Left lung (tissue), 10 donors: Measurements from ENCODE around the gene MED29. TPM values are rescaled to one million over a fixed set of nuclear protein-coding genes. Genes with fewer than 3 reads are reported as not detected.

Source experiments
- ATAC-seq: fragments of 200-7000 bp; cut with Tn5 transposase; one replicate; pipeline ENCODE4 v1.9.1; 2020; ENCODE audit warnings: moderate library complexity
- DNase-seq, 4 donors: peaks; one replicate each; pipeline ENCODE4 v3.0.0-alpha.2; 2013 to 2020
- H3K27ac ChIP-seq, 2 donors: fragments of 200-600 bp; sonication (generic) in 1 of 2; one replicate each; pipeline versions ENCODE4 v1.5.0 to v1.8.0; 2020 to 2021
- H3K27me3 ChIP-seq, 2 donors: fragments of 200-600 bp; sonication (generic) in 1 of 2; one replicate each; pipeline versions ENCODE4 v1.5.0 to v1.8.0; 2020 to 2021
- H3K36me3 ChIP-seq, 2 donors: fragments of 200-600 bp; sonication (generic) in 1 of 2; one replicate each; pipeline versions ENCODE4 v1.5.0 to v1.8.0; 2020 to 2021
- H3K4me1 ChIP-seq, 2 donors: fragments of 200-600 bp; one replicate each; pipeline ENCODE4 v1.8.0; 2021
- H3K4me3 ChIP-seq, 2 donors: fragments of 200-600 bp; sonication (generic) in 1 of 2; one replicate each; pipeline versions ENCODE4 v1.5.0 to v1.8.0; 2020 to 2021; ENCODE audit warnings: mild to moderate bottlenecking in 1 of 2
- H3K9me3 ChIP-seq, 2 donors: fragments of 200-600 bp; sonication (generic) in 1 of 2; one replicate each; pipeline versions ENCODE4 v1.5.0 to v1.8.0; 2020 to 2021
- intact Hi-C, 2 donors: fragments of 100-400 bp; cut with DNase I; formaldehyde crosslinking; loops; one replicate each; pipeline versions ENCODE4 v1.11.2 to v1.14.2; 2022
- polyA plus RNA-seq, 6 donors: library from polyadenylated mRNA; unstranded; fragments of 120-200 nt; gene quantifications; one replicate each; pipeline ENCODE4 v1.2.1, GENCODE V29; 2013; ENCODE audit not compliant: insufficient read length in 6 of 6
- total RNA-seq, 2 donors: library from RNA; stranded (reverse); fragmentation: NEBNext Ultra II Directional; extraction: Animal tissue kit (Norgen Biotek cat#: 25700); gene quantifications; one replicate each; pipeline ENCODE4 v1.2.1, GENCODE V29; 2021
- TF ChIP-seq, protein P1 (sequence below), 2 donors: fragments of 200-600 bp; sonication (generic) in 1 of 2; IDR thresholded peaks; one replicate each; pipeline versions ENCODE4 v1.5.0 to v1.8.0; 2021; ENCODE audit warnings: antibody characterized with exemption in 2 of 2
- donor health status: DM: no; HTN: yes; CAD: no.
- donor health status: DM: no; HTN: no; CAD: no.

Gene MED29
- total and polyA plus RNA-seq, 8 donors, result 28.7 to 43.4 (median 33.5) TPM

GRCh38 chr19:39430675-39431593 lies 39.8 kb downstream of the MED29 start:
- Histone ChIP-seq H3K9me3 (no peaks in the 10 kb centered on the region), H3K27ac (peak overlapping the region; percentile 90 to 92), H3K36me3 (peaks cover 0 to 34% of the 10 kb centered on the region in 2 donors), H3K27me3 (no peaks in the 10 kb centered on the region), H3K4me1 (peaks cover 25 to 70% of the 10 kb centered on the region in 2 donors), H3K4me3 (peak overlapping the region in 1 of 2 donors; percentile 4)
- peak; percentile 69 for ATAC-seq
- intact Hi-C loops, result no loop called here
- DNase-seq, result peak in 1 of 4 donors; percentile 80
- TF ChIP-seq, protein P1, sequence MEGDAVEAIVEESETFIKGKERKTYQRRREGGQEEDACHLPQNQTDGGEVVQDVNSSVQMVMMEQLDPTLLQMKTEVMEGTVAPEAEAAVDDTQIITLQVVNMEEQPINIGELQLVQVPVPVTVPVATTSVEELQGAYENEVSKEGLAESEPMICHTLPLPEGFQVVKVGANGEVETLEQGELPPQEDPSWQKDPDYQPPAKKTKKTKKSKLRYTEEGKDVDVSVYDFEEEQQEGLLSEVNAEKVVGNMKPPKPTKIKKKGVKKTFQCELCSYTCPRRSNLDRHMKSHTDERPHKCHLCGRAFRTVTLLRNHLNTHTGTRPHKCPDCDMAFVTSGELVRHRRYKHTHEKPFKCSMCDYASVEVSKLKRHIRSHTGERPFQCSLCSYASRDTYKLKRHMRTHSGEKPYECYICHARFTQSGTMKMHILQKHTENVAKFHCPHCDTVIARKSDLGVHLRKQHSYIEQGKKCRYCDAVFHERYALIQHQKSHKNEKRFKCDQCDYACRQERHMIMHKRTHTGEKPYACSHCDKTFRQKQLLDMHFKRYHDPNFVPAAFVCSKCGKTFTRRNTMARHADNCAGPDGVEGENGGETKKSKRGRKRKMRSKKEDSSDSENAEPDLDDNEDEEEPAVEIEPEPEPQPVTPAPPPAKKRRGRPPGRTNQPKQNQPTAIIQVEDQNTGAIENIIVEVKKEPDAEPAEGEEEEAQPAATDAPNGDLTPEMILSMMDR (IDR thresholded peaks at IDR 0.05), result no peak

DNA sequence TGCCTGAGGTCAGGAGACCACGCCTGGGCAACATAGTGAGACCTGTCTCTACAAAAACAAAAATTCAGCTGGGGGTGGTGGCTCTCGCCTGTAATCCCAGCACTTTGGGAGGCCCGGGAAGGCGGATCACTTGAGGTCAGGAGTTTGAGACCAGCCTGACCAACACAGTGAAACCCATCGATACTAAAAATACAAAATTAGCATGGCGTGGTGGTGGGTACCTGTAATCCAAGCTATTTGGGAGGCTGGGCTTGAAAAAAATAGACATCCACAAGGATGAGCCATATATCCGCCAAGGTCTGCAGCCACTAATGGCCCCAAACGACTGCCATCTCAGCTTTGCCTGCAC lies 41.5 kb downstream of the MED29 start:
- ATAC-seq, result no peak
- Histone ChIP-seq H3K36me3 (peaks cover 0 to 34% of the 10 kb centered on the region in 2 donors), H3K4me3 (no peak overlapping the region), H3K27ac (peak overlapping the region in 1 of 2 donors; percentile 90), H3K9me3 (no peaks in the 10 kb centered on the region), H3K27me3 (no peaks in the 10 kb centered on the region), H3K4me1 (peaks cover 28 to 80% of the 10 kb centered on the region in 2 donors)
- no peak for DNase-seq
- intact Hi-C loops, result no loop called here
- TF ChIP-seq, protein P1 (IDR thresholded peaks at IDR 0.05), result no peak

GRCh38 chr19:39433480-39434079 lies 42.4 kb downstream of the MED29 start:
- Histone ChIP-seq H3K36me3 (peaks cover 0 to 34% of the 10 kb centered on the region in 2 donors), H3K27me3 (no peaks in the 10 kb centered on the region), H3K4me3 (peak overlapping the region in 1 of 2 donors; percentile 94), H3K4me1 (peaks cover 27 to 74% of the 10 kb centered on the region in 2 donors), H3K27ac (no peak overlapping the region), H3K9me3 (no peaks in the 10 kb centered on the region)
- intact Hi-C loops, result no loop called here
- DNase-seq (no peak), ATAC-seq (no peak)
- TF ChIP-seq, protein P1 (IDR thresholded peaks at IDR 0.05), result no peak

DNA sequence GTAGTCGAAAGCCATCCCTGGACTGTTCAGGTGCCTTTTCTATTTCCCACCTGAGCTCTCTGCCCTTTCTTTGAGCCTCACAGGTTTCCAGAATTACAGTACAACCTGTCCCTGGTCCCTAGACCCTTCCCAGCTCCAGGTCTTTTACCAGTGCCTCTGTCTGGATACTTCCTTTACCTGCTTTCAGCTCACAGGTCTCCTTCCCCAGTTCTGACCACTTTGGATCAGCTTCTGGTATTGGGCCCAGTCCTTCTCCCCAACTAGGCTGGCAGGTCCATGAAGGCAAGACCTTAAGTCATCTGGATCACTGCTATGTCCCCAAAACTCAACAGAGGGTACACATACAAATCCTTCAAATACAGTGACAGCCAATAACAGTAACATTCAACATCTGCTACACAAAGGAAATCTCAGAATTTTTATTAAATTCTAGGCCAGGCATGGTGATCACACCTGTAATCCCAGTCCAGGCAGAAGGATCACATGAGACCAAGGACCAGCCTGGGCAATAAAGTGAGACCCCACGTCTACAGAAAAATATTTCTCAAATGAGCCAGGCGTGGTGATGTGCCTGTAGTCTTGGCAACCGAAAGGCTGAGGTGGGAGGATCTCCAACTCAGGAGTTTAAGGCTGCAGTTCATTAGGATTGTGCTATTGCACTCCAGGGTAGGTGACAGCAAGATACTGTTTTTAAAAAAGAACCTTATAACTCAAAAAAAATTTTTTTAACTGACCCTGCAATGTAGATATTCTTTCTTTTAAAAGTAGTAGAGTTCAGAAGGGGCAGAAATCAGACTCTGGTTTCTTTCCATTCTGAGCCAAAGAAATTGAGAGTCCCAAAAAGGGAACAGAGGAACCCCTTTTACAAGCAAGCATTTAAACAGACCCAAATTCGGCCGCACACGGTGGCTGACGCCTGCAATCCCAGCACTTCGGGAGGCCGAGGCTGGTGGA lies 43.2 kb downstream of the MED29 start:
- no peak for ATAC-seq
- Histone ChIP-seq H3K9me3 (no peaks in the 10 kb centered on the region), H3K4me3 (peak overlapping the region; percentile 90 to 94), H3K4me1 (peaks cover 21 to 66% of the 10 kb centered on the region in 2 donors), H3K27ac (peak overlapping the region in 1 of 2 donors; percentile 90), H3K36me3 (peaks cover 0 to 34% of the 10 kb centered on the region in 2 donors), H3K27me3 (no peaks in the 10 kb centered on the region)
- TF ChIP-seq, protein P1 (IDR thresholded peaks at IDR 0.05), result no peak
- intact Hi-C loops, result no loop called here
- no peak for DNase-seq
